Measurements from ENCODE around the gene LRRD1. TPM values are rescaled to one million over a fixed set of nuclear protein-coding genes. Genes with fewer than 3 reads are reported as not detected.
A peak's percentile ranks its signal among the peaks of the same experiment; 100 is the strongest.

Gene LRRD1
- total RNA-seq, 1 donor from 2014 or later: 0.59 TPM

GRCh38 chr7:92133133-92133736, 45.7 kb downstream of the LRRD1 start:
- Mint-ChIP-seq H3K27me3 (ENCODE audit: unreplicated experiment) (peaks cover 15% of the 10 kb centered on the region), H3K4me3 (ENCODE audit: unreplicated experiment) (peak overlapping the region; percentile 98), H3K9me3 (ENCODE audit: unreplicated experiment) (no peaks in the 10 kb centered on the region), H3K27ac (ENCODE audit: unreplicated experiment) (peak overlapping the region; percentile 74), H3K4me1 (ENCODE audit: unreplicated experiment) (peaks cover 36% of the 10 kb centered on the region), H3K36me3 (ENCODE audit: low read depth, unreplicated experiment) (peaks cover 24% of the 10 kb centered on the region)
- no peak for DNase-seq (ENCODE audit: low spot score)
- TF ChIP-seq CTCF (IDR thresholded peaks at IDR 0.05; ENCODE audit: unreplicated experiment): no peak

DNA sequence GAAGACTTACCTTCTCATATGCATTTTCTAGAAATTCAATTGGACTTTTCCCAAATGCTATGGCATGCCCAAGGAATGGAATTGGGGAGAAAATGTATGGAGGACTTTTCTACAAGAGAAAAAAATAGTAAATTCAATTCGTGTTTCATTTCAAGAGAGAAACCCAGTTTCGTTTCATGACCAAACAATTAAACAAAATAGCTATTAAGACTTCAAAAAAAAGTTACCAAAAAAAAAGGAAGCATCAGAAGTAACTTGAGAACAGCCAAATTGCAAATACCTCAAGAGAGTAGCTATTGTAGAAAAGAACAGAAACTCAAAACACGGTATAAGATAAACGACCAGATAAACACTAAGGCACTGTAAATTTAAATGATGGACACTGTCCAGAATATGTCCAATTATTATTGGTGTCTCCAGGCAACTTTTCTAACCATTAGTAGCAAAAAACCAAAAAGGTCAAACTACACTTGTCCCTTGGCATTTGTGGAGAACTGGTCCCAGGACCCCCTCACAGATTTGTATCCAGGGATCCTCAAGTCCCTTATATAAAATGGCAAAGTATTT, 47.1 kb downstream of the LRRD1 start:
- no peaks in the 10 kb centered on the region for H3K9me3 Mint-ChIP-seq (ENCODE audit: unreplicated experiment)
- H3K4me1 Mint-ChIP-seq (ENCODE audit: unreplicated experiment): peaks cover 33% of the 10 kb centered on the region

GRCh38 chr7:92131093-92131492, 47.8 kb downstream of the LRRD1 start:
- peaks cover 33% of the 10 kb centered on the region for H3K4me1 Mint-ChIP-seq (ENCODE audit: unreplicated experiment)
- DNase-seq (ENCODE audit: low spot score): no peak
- H3K4me3 Mint-ChIP-seq (ENCODE audit: unreplicated experiment): peak overlapping the region; percentile 11
- no peak for TF ChIP-seq CTCF (IDR thresholded peaks at IDR 0.05; ENCODE audit: unreplicated experiment)
- H3K27me3 Mint-ChIP-seq (ENCODE audit: unreplicated experiment): peaks cover 12% of the 10 kb centered on the region
- peaks cover 33% of the 10 kb centered on the region for H3K36me3 Mint-ChIP-seq (ENCODE audit: low read depth, unreplicated experiment)
- H3K27ac Mint-ChIP-seq (ENCODE audit: unreplicated experiment): no peak overlapping the region
- no peaks in the 10 kb centered on the region for H3K9me3 Mint-ChIP-seq (ENCODE audit: unreplicated experiment)

More for the DNA sequence above, 47.1 kb downstream of the LRRD1 start:
- no peak for DNase-seq (ENCODE audit: low spot score)
- peaks cover 12% of the 10 kb centered on the region for H3K27me3 Mint-ChIP-seq (ENCODE audit: unreplicated experiment)
- peak overlapping the region; percentile 17 for H3K4me3 Mint-ChIP-seq (ENCODE audit: unreplicated experiment)
- peak overlapping the region; percentile 19 for H3K27ac Mint-ChIP-seq (ENCODE audit: unreplicated experiment)
- H3K36me3 Mint-ChIP-seq (ENCODE audit: low read depth, unreplicated experiment): peaks cover 28% of the 10 kb centered on the region
- TF ChIP-seq CTCF (IDR thresholded peaks at IDR 0.05; ENCODE audit: unreplicated experiment): no peak

DNA sequence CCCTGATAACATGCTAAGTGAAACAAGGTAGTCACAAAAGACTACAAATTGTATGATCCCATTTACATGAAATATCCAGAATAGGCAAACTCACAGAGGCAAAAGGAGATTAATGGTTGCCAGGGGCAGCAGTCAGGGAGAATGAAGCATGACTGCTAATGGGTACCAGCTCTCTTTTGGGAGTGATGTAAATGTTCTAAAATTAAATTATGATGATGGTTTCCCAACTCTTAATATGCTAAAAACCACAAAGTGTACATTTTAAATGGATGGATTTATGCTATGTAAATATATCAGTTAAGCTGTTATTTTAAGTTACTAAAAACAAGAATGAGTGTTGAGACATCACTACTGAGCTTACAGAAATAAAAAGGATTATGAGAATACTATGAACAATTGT, 57.3 kb downstream of the LRRD1 start:
- Mint-ChIP-seq H3K9me3 (ENCODE audit: unreplicated experiment) (no peaks in the 10 kb centered on the region), H3K27ac (ENCODE audit: unreplicated experiment) (no peak overlapping the region)

More for the DNA sequence above, 57.3 kb downstream of the LRRD1 start:
- no peak overlapping the region for H3K4me3 Mint-ChIP-seq (ENCODE audit: unreplicated experiment)
- peaks cover 4% of the 10 kb centered on the region for H3K4me1 Mint-ChIP-seq (ENCODE audit: unreplicated experiment)
- H3K27me3 Mint-ChIP-seq (ENCODE audit: unreplicated experiment): peaks cover 2% of the 10 kb centered on the region
- TF ChIP-seq CTCF (IDR thresholded peaks at IDR 0.05; ENCODE audit: unreplicated experiment): no peak
- no peak for DNase-seq (ENCODE audit: low spot score)
- peaks cover 51% of the 10 kb centered on the region for H3K36me3 Mint-ChIP-seq (ENCODE audit: low read depth, unreplicated experiment)
